Upper lobe of left lung (tissue), 6 donors: Measurements from ENCODE around the gene ZBTB17. TPM values are rescaled to one million over a fixed set of nuclear protein-coding genes. Genes with fewer than 3 reads are reported as not detected.
"Not testable (repeated sequence)": the region's sequence is repeated elsewhere in the genome, so short reads cannot be mapped to it uniquely, and the experiment has no call there.

Experiments
- ATAC-seq, 2 donors: fragments of 200-7000 bp; cut with Tn5 transposase; one replicate each; pipeline ENCODE4 v1.9.1; 2022; ENCODE audit warnings: mild to moderate bottlenecking in 2 of 2, moderate library complexity in 2 of 2; ENCODE audit not compliant: low FRiP score in 2 of 2
- DNase-seq, 2 donors: peaks; one replicate each; pipeline ENCODE4 v3.0.0-alpha.2; 2019 to 2020
- H3K27ac ChIP-seq, 4 donors: fragments of 200-600 bp; sonication (generic); one replicate each; pipeline ENCODE4 v1.5.1; 2016 to 2019
- H3K27me3 ChIP-seq, 4 donors: fragments of 200-600 bp; sonication (generic); one replicate each; pipeline ENCODE4 v1.5.1; 2017 to 2019
- H3K36me3 ChIP-seq, 4 donors: fragments of 200-600 bp; sonication (generic); one replicate each; pipeline ENCODE4 v1.5.1; 2016 to 2019
- H3K4me1 ChIP-seq, 4 donors: fragments of 200-600 bp; sonication (generic); one replicate each; pipeline ENCODE4 v1.5.1; 2018 to 2019
- H3K4me3 ChIP-seq, 4 donors: fragments of 200-600 bp; sonication (generic); one replicate each; pipeline ENCODE4 v1.5.1; 2017 to 2019; ENCODE audit warnings: mild to moderate bottlenecking in 2 of 4, moderate library complexity in 1 of 4
- H3K9me3 ChIP-seq, 4 donors: fragments of 200-600 bp; sonication (generic); one replicate each; pipeline ENCODE4 v1.5.1; 2018 to 2019
- EP300 ChIP-seq, 4 donors: sonication (generic); formaldehyde crosslinking; IDR thresholded peaks; one replicate each; pipeline ENCODE4 v1.5.1; 2017; ENCODE audit warnings: antibody characterized with exemption in 4 of 4, control low read depth in 2 of 4
- POLR2A ChIP-seq, 4 donors: fragments of 450-650 bp; IDR thresholded peaks; one replicate each; pipeline ENCODE4 v1.5.1; 2016 to 2017; ENCODE audit warnings: antibody characterized with exemption in 4 of 4, mild to moderate bottlenecking in 2 of 4
- POLR2AphosphoS5 ChIP-seq, 2 donors: sonication (generic); formaldehyde crosslinking; IDR thresholded peaks; one replicate each; pipeline ENCODE4 v1.5.1; 2017; ENCODE audit warnings: antibody characterized with exemption in 2 of 2
- WGBS, 2 donors: methylation state at CpG; one replicate each; pipeline ENCODE4 v1.1.5; 2017 to 2018; 5-methylcytosine and 5-hydroxymethylcytosine counted together
- total RNA-seq, 6 donors: library from RNA; depleted of rRNA in 4 of 6; stranded (reverse); fragments of >200 nt in 4 of 6; gene quantifications; one replicate each; pipeline versions ENCODE4 v1.1.0 to v1.2.1, GENCODE V29; 2016 to 2021
- TF ChIP-seq, protein P1 (sequence below), 6 experiments: fragments of 450-650 bp in 4 of 6; fragments of 200-600 bp in 2 of 6; sonication (generic) in 2 of 6; IDR thresholded peaks; one replicate each; pipeline ENCODE4 v1.5.1; 2016 to 2019; ENCODE audit warnings: antibody characterized with exemption in 6 of 6
- donor health status: DM: no; HTN: no; CAD: no; lungs with moderate emphysema.
- donor health status: DM: no; HTN: yes; CAD: no; lungs with severe emphysema.

ZBTB17 gene
- total RNA-seq, 6 donors from 2014 or later = 34.1 to 94.2 (median 42.9) TPM

- DNase-seq (no peak), ATAC-seq (peak in 1 of 2 donors; percentile 29)
- Histone ChIP-seq H3K4me1 (peaks cover 6 to 27% (median 14%) of the 10 kb centered on the region in 4 donors), H3K27me3 (no peaks in the 10 kb centered on the region), H3K9me3 (no peaks in the 10 kb centered on the region), H3K4me3 (no peak overlapping the region), H3K36me3 (peaks cover 22 to 88% (median 41%) of the 10 kb centered on the region in 4 donors), H3K27ac (no peak overlapping the region)
- WGBS, 2 donors = 85 to 89% methylated on average over 11 of the region's 11 CpGs
- TF ChIP-seq, protein P1, sequence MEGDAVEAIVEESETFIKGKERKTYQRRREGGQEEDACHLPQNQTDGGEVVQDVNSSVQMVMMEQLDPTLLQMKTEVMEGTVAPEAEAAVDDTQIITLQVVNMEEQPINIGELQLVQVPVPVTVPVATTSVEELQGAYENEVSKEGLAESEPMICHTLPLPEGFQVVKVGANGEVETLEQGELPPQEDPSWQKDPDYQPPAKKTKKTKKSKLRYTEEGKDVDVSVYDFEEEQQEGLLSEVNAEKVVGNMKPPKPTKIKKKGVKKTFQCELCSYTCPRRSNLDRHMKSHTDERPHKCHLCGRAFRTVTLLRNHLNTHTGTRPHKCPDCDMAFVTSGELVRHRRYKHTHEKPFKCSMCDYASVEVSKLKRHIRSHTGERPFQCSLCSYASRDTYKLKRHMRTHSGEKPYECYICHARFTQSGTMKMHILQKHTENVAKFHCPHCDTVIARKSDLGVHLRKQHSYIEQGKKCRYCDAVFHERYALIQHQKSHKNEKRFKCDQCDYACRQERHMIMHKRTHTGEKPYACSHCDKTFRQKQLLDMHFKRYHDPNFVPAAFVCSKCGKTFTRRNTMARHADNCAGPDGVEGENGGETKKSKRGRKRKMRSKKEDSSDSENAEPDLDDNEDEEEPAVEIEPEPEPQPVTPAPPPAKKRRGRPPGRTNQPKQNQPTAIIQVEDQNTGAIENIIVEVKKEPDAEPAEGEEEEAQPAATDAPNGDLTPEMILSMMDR (IDR thresholded peaks at IDR 0.05) = no peak
- no peak for TF ChIP-seq POLR2AphosphoS5 (IDR thresholded peaks at IDR 0.05)
- TF ChIP-seq EP300 (IDR thresholded peaks at IDR 0.05) = no peak
- TF ChIP-seq POLR2A (IDR thresholded peaks at IDR 0.05) = no peak
Measured at GRCh38 chr1:15918962-15919715, 56.8 kb downstream of the ZBTB17 start.

DNA sequence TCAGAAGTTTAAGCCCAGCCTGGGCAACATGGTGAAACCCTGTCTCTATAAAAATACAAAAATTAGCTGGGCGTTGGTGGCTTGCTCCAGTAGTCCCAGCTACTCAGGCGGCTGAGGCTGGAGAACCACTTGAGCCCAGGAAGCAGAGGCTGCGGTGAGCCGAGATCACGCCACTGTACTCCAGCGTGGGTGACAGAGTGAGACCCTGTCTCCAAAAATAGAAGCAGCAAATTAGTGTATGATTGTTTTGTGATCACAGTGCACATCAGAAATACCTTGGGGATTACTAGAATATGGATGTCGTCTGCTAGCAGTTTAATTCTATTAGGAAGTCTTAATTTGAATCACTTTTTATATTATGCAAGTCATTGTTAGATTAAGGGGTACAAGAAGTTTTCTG is 59.0 kb downstream of the ZBTB17 start:
- peaks cover 6 to 27% (median 14%) of the 10 kb centered on the region in 4 donors for H3K4me1 ChIP-seq
- no peak for ATAC-seq
- no peak for TF ChIP-seq EP300 (IDR thresholded peaks at IDR 0.05)
- TF ChIP-seq POLR2AphosphoS5 (IDR thresholded peaks at IDR 0.05) = no peak
- TF ChIP-seq, protein P1 (IDR thresholded peaks at IDR 0.05) = no peak
- TF ChIP-seq POLR2A (IDR thresholded peaks at IDR 0.05) = no peak
- peaks cover 12 to 87% (median 37%) of the 10 kb centered on the region in 4 donors for H3K36me3 ChIP-seq
- H3K27ac ChIP-seq = peak overlapping the region in 2 of 4 donors; percentile 22 to 40
- DNase-seq = peak in 1 of 2 donors; percentile 46
- H3K27me3 ChIP-seq = no peaks in the 10 kb centered on the region
- 61 to 74% methylated on average over 7 of the region's 7 CpGs for WGBS, 2 donors
- no peak overlapping the region for H3K4me3 ChIP-seq
- no peaks in the 10 kb centered on the region for H3K9me3 ChIP-seq

DNA sequence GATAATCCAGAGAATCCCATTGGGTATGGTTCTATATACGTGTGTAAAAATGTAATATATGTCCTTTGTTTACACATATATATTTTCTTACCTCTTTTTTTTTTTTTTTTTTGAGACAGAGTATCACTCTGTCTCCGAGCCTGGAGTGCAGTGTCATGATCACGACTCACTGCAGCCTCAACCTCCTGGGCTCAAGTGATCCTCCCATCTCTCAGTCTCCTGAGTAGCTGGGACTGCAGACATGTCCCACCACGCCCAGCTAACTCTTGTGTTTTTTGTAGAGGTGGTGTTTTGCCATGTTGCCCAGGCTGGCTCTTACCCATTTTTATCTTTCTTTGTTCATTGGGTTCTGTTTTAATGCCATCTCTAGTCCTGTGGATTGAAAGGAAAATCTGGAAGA is 59.5 kb downstream of the ZBTB17 start:
- Histone ChIP-seq H3K36me3 (peaks cover 14 to 87% (median 38%) of the 10 kb centered on the region in 4 donors), H3K27ac (peak overlapping the region in 2 of 4 donors; percentile 46 to 53), H3K9me3 (no peaks in the 10 kb centered on the region), H3K27me3 (no peaks in the 10 kb centered on the region), H3K4me1 (peaks cover 6 to 27% (median 14%) of the 10 kb centered on the region in 4 donors), H3K4me3 (peak overlapping the region in 1 of 4 donors; percentile 24)
- 64 to 77% methylated on average over 4 of the region's 4 CpGs for WGBS, 2 donors
- DNase-seq (no peak), ATAC-seq (no peak)
- TF ChIP-seq, protein P1 (IDR thresholded peaks at IDR 0.05) = no peak
- TF ChIP-seq POLR2AphosphoS5 (IDR thresholded peaks at IDR 0.05) (no peak), POLR2A (IDR thresholded peaks at IDR 0.05) (no peak), EP300 (IDR thresholded peaks at IDR 0.05) (no peak)

DNA sequence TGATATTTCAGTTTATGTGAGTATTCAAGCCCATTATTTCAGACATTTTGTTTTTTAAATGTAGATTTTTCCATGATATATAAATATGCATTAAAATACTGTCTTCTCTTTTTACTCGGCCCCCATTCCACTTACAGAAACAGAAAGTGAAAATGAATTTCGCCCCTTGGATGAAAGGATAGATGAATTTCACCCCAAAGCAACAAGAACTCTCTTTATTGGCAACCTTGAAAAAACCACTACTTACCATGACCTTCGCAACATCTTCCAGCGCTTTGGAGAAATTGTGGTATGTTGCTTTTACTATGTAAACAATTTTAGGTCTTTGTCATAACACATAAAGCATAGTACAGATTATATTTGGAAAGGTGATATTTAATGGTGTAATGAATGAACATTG is 59.9 kb downstream of the ZBTB17 start:
- 43 to 56% methylated on average over 4 of the region's 4 CpGs for WGBS, 2 donors
- H3K27me3 ChIP-seq = no peaks in the 10 kb centered on the region
- ATAC-seq = no peak
- H3K4me3 ChIP-seq = peak overlapping the region in 1 of 4 donors; percentile 24
- H3K36me3 ChIP-seq = peaks cover 13 to 87% (median 38%) of the 10 kb centered on the region in 4 donors
- H3K4me1 ChIP-seq = peaks cover 6 to 27% (median 14%) of the 10 kb centered on the region in 4 donors
- TF ChIP-seq POLR2A (IDR thresholded peaks at IDR 0.05) = no peak
- no peak for TF ChIP-seq POLR2AphosphoS5 (IDR thresholded peaks at IDR 0.05)
- TF ChIP-seq, protein P1 (IDR thresholded peaks at IDR 0.05) = no peak
- no peak for TF ChIP-seq EP300 (IDR thresholded peaks at IDR 0.05)
- H3K27ac ChIP-seq = peak overlapping the region in 3 of 4 donors; percentile 18 to 53 (median 46)
- H3K9me3 ChIP-seq = no peaks in the 10 kb centered on the region
- DNase-seq = no peak

- H3K27me3 ChIP-seq, ATAC-seq, H3K9me3 ChIP-seq, H3K4me3 ChIP-seq, DNase-seq, H3K27ac ChIP-seq: not testable (repeated sequence)
- Histone ChIP-seq H3K4me1 (peaks cover 6 to 27% (median 14%) of the 10 kb centered on the region in 4 donors), H3K36me3 (peaks cover 13 to 82% (median 39%) of the 10 kb centered on the region in 4 donors)
- 88 to 99% methylated on average over 3 of the region's 3 CpGs for WGBS, 2 donors
Measured at GRCh38 chr1:15913607-15914006, 62.3 kb downstream of the ZBTB17 start.
